ENCODE measurements around the gene SCO2. TPM values are rescaled to one million over a fixed set of nuclear protein-coding genes. Genes with fewer than 3 reads are reported as not detected.

Gene SCO2
- polyA plus RNA-seq, 1 donor from 2014 or later = 9.6 TPM

GRCh38 chr22:50517495-50518260, 7.7 kb downstream of the SCO2 start:
- Histone ChIP-seq H2AFZ (ENCODE audit: low read depth, low read length) (no peak overlapping the region), H3K36me3 (ENCODE audit: insufficient read depth, low read length) (no peaks in the 10 kb centered on the region), H3K9me2 (ENCODE audit: insufficient read depth, low read length) (no peaks in the 10 kb centered on the region), H3K4me3 (ENCODE audit: low read length) (no peak overlapping the region), H3K9me3 (ENCODE audit: low read length) (no peaks in the 10 kb centered on the region), H4K20me1 (ENCODE audit: insufficient read depth) (no peaks in the 10 kb centered on the region), H3K9ac (ENCODE audit: low read length) (no peak overlapping the region), H3K4me2 (ENCODE audit: low read length) (no peak overlapping the region), H3K79me2 (replicated peaks; ENCODE audit: insufficient read depth, low read length) (peaks cover 3% of the 10 kb centered on the region), H3K27ac (ENCODE audit: low read length) (no peak overlapping the region), H3F3A (ENCODE audit: insufficient read depth, low read length, poor library complexity, severe bottlenecking) (no peaks in the 10 kb centered on the region), H3K27me3 (ENCODE audit: insufficient read depth, low read depth, low read length) (no peaks in the 10 kb centered on the region)
- TF ChIP-seq MXI1 (conservative IDR thresholded peaks at IDR 0.05; ENCODE audit: poor library complexity, severe bottlenecking) (no peak), EP300 (conservative IDR thresholded peaks at IDR 0.05; ENCODE audit: poor library complexity, severe bottlenecking) (no peak), SMC3 (conservative IDR thresholded peaks at IDR 0.05; ENCODE audit: poor library complexity) (no peak), TAF1 (IDR thresholded peaks at IDR 0.05; ENCODE audit: low read depth) (no peak), EZH2 (IDR thresholded peaks at IDR 0.05; ENCODE audit: borderline replicate concordance, insufficient read depth, low read length, poor library complexity, severe bottlenecking) (no peak), RAD21 (conservative IDR thresholded peaks at IDR 0.05) (no peak), POLR2AphosphoS5 (IDR thresholded peaks at IDR 0.05) (no peak)
- TF ChIP-seq, protein P1, sequence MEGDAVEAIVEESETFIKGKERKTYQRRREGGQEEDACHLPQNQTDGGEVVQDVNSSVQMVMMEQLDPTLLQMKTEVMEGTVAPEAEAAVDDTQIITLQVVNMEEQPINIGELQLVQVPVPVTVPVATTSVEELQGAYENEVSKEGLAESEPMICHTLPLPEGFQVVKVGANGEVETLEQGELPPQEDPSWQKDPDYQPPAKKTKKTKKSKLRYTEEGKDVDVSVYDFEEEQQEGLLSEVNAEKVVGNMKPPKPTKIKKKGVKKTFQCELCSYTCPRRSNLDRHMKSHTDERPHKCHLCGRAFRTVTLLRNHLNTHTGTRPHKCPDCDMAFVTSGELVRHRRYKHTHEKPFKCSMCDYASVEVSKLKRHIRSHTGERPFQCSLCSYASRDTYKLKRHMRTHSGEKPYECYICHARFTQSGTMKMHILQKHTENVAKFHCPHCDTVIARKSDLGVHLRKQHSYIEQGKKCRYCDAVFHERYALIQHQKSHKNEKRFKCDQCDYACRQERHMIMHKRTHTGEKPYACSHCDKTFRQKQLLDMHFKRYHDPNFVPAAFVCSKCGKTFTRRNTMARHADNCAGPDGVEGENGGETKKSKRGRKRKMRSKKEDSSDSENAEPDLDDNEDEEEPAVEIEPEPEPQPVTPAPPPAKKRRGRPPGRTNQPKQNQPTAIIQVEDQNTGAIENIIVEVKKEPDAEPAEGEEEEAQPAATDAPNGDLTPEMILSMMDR (IDR thresholded peaks at IDR 0.05; ENCODE audit: poor library complexity, severe bottlenecking) = no peak
- TF ChIP-seq, protein P2, sequence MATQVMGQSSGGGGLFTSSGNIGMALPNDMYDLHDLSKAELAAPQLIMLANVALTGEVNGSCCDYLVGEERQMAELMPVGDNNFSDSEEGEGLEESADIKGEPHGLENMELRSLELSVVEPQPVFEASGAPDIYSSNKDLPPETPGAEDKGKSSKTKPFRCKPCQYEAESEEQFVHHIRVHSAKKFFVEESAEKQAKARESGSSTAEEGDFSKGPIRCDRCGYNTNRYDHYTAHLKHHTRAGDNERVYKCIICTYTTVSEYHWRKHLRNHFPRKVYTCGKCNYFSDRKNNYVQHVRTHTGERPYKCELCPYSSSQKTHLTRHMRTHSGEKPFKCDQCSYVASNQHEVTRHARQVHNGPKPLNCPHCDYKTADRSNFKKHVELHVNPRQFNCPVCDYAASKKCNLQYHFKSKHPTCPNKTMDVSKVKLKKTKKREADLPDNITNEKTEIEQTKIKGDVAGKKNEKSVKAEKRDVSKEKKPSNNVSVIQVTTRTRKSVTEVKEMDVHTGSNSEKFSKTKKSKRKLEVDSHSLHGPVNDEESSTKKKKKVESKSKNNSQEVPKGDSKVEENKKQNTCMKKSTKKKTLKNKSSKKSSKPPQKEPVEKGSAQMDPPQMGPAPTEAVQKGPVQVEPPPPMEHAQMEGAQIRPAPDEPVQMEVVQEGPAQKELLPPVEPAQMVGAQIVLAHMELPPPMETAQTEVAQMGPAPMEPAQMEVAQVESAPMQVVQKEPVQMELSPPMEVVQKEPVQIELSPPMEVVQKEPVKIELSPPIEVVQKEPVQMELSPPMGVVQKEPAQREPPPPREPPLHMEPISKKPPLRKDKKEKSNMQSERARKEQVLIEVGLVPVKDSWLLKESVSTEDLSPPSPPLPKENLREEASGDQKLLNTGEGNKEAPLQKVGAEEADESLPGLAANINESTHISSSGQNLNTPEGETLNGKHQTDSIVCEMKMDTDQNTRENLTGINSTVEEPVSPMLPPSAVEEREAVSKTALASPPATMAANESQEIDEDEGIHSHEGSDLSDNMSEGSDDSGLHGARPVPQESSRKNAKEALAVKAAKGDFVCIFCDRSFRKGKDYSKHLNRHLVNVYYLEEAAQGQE (IDR thresholded peaks at IDR 0.05; ENCODE audit: borderline replicate concordance) = no peak

- H4K20me1 ChIP-seq (ENCODE audit: insufficient read depth) = no peaks in the 10 kb centered on the region
- no peaks in the 10 kb centered on the region for H3K9me2 ChIP-seq (ENCODE audit: insufficient read depth, low read length)
- no peak overlapping the region for H3K9ac ChIP-seq (ENCODE audit: low read length)
- no peak overlapping the region for H3K4me3 ChIP-seq (ENCODE audit: low read length)
- no peak for TF ChIP-seq SMC3 (conservative IDR thresholded peaks at IDR 0.05; ENCODE audit: poor library complexity)
- TF ChIP-seq EZH2 (IDR thresholded peaks at IDR 0.05; ENCODE audit: borderline replicate concordance, insufficient read depth, low read length, poor library complexity, severe bottlenecking) = no peak
- no peak for TF ChIP-seq MXI1 (conservative IDR thresholded peaks at IDR 0.05; ENCODE audit: poor library complexity, severe bottlenecking)
- TF ChIP-seq POLR2AphosphoS5 (IDR thresholded peaks at IDR 0.05) = no peak
- TF ChIP-seq, protein P2 (IDR thresholded peaks at IDR 0.05; ENCODE audit: borderline replicate concordance) = no peak
- TF ChIP-seq, protein P1 (IDR thresholded peaks at IDR 0.05; ENCODE audit: poor library complexity, severe bottlenecking) = no peak
- H3K36me3 ChIP-seq (ENCODE audit: insufficient read depth, low read length) = no peaks in the 10 kb centered on the region
- H3K79me2 ChIP-seq (replicated peaks; ENCODE audit: insufficient read depth, low read length) = peaks cover 7% of the 10 kb centered on the region
- H3K4me2 ChIP-seq (ENCODE audit: low read length) = no peak overlapping the region
- no peaks in the 10 kb centered on the region for H3K9me3 ChIP-seq (ENCODE audit: low read length)
- no peaks in the 10 kb centered on the region for H3F3A ChIP-seq (ENCODE audit: insufficient read depth, low read length, poor library complexity, severe bottlenecking)
- no peak overlapping the region for H3K27ac ChIP-seq (ENCODE audit: low read length)
- no peaks in the 10 kb centered on the region for H3K27me3 ChIP-seq (ENCODE audit: insufficient read depth, low read depth, low read length)
- H2AFZ ChIP-seq (ENCODE audit: low read depth, low read length) = no peak overlapping the region
These were observed 8.5 kb downstream of the SCO2 start for GRCh38 chr22:50516891-50517290.

Measured in neural cell (in vitro differentiated cells).